GM18517 (cell line): ENCODE measurements around the gene NRG4.
"Not testable (repeated sequence)": the region's sequence is repeated elsewhere in the genome, so short reads cannot be mapped to it uniquely, and the experiment has no call there.

ENCODE experiments used
- ATAC-seq: cut with Tn5 transposase; IDR thresholded peaks from one replicate; pipeline ENCODE4 v1.9.1; 2021; ENCODE audit warnings: mild to moderate bottlenecking, moderate library complexity; ENCODE audit not compliant: unreplicated experiment

NRG4 gene

GRCh38 chr15:76011627-76012551, at the start of gene NRG4:
NRG4 (minus strand) TSS chr15:76012424; CDS start chr15:76011230, 1,194 bp downstream.
- no peak for ATAC-seq

GRCh38 chr15:76061700-76062099, 49.5 kb upstream of the NRG4 start:
- ATAC-seq = no peak

- ATAC-seq = no peak
Measured at GRCh38 chr15:76060118-76060989, 48.1 kb upstream of the NRG4 start.

- no peak for ATAC-seq
Measured at GRCh38 chr15:76059320-76060117, 47.3 kb upstream of the NRG4 start, which contains the start of gene TMEM266. TMEM266 (plus strand) TSS chr15:76059985; CDS start chr15:76134264, 74,279 bp downstream.

GRCh38 chr15:76058714-76059319, 46.6 kb upstream of the NRG4 start:
- ATAC-seq = no peak

GRCh38 chr15:76057332-76058000, 45.2 kb upstream of the NRG4 start:
- peak; percentile 40 for ATAC-seq

GRCh38 chr15:76056931-76057330, 44.7 kb upstream of the NRG4 start:
- peak; percentile 75 for ATAC-seq

- ATAC-seq = not testable (repeated sequence)
Measured at GRCh38 chr15:76054201-76054600, 42.0 kb upstream of the NRG4 start.

- ATAC-seq = no peak
Measured at GRCh38 chr15:76038512-76038911, 26.3 kb upstream of the NRG4 start.

GRCh38 chr15:76035593-76035992, 23.4 kb upstream of the NRG4 start:
- ATAC-seq = no peak

- ATAC-seq = no peak
Measured at GRCh38 chr15:76034111-76034510, 21.9 kb upstream of the NRG4 start.

GRCh38 chr15:76033438-76033837, 21.2 kb upstream of the NRG4 start:
- no peak for ATAC-seq

- no peak for ATAC-seq
Measured at GRCh38 chr15:76032046-76032445, 19.8 kb upstream of the NRG4 start.

- ATAC-seq = no peak
Measured at GRCh38 chr15:76024021-76024768, 12.0 kb upstream of the NRG4 start.

GRCh38 chr15:76013470-76013869, 1.2 kb upstream of the NRG4 start:
- ATAC-seq = not testable (repeated sequence)

- no peak for ATAC-seq
Measured at GRCh38 chr15:76010613-76011012, 1.6 kb downstream of the NRG4 start.

GRCh38 chr15:76006136-76006778, 6.0 kb downstream of the NRG4 start:
- ATAC-seq = no peak

- no peak for ATAC-seq
Measured at GRCh38 chr15:76003364-76003763, 8.9 kb downstream of the NRG4 start.

GRCh38 chr15:75995611-75996010, 16.6 kb downstream of the NRG4 start:
- no peak for ATAC-seq
